BE2C (cell line): ENCODE results near the gene UGT1A9.

Experiments used
- DNase-seq: peaks from one replicate; pipeline ENCODE4 v3.0.0-alpha.2; 2020
- H3K27me3 ChIP-seq: fragments of 250-450 bp; sonication (Bioruptor Pico); 2 replicates; pipeline ENCODE4 v1.5.1; 2020; ENCODE audit warnings: mild to moderate bottlenecking
- H3K36me3 ChIP-seq: fragments of 250-450 bp; sonication (Bioruptor Pico); 2 replicates; pipeline ENCODE4 v1.5.1; 2020; ENCODE audit warnings: mild to moderate bottlenecking
- H3K4me1 ChIP-seq: fragments of 250-450 bp; sonication (Bioruptor Pico); 2 replicates; pipeline ENCODE4 v1.5.1; 2020
- H3K4me3 ChIP-seq: 2 replicates; pipeline ENCODE4 v1.5.1; 2011; ENCODE audit warnings: low read depth, low read length
- H3K9me3 ChIP-seq: fragments of 250-450 bp; sonication (Bioruptor Pico); 2 replicates; pipeline ENCODE4 v1.5.1; 2020
- TF ChIP-seq, protein P1 (sequence below): IDR thresholded peaks from 2 replicates; pipeline ENCODE4 v1.5.1; 2012; ENCODE audit warnings: mild to moderate bottlenecking, low read depth, low read length

Gene UGT1A9

DNA sequence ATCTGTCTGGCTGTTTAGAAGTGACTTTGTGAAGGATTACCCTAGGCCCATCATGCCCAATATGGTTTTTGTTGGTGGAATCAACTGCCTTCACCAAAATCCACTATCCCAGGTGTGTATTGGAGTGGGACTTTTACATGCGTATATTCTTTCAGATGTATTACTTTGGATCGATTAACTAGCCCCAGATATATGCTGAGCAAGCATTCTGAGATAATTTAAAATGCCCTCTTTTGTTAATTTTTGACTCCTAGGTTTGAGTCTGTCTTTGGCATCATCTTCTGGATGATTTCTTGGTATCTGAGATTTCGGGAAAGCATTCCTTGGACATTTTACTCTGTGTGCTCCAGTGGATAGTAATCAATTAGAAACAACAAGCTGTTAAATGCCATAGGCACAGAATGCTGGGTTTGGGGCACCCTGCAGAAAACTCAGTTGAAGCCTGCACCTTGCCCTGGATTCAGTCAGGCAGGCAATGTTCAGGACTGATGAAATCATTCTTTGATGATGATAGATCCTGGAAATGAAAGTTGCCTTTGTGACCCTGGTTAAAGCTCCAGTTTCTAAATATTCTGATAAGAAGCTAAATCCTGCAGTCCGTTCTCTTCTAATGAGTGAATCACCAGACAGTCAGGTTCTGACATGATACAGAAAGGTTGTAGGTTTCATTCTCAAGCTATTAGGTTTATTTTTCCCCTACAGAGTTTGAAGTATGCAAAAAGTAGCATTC, 89.5 kb downstream of the UGT1A9 start:
- Histone ChIP-seq H3K4me3 (no peak overlapping the region), H3K4me1 (no peaks in the 10 kb centered on the region), H3K27me3 (peaks cover 10% of the 10 kb centered on the region), H3K36me3 (no peaks in the 10 kb centered on the region), H3K9me3 (no peaks in the 10 kb centered on the region)
- TF ChIP-seq, protein P1, sequence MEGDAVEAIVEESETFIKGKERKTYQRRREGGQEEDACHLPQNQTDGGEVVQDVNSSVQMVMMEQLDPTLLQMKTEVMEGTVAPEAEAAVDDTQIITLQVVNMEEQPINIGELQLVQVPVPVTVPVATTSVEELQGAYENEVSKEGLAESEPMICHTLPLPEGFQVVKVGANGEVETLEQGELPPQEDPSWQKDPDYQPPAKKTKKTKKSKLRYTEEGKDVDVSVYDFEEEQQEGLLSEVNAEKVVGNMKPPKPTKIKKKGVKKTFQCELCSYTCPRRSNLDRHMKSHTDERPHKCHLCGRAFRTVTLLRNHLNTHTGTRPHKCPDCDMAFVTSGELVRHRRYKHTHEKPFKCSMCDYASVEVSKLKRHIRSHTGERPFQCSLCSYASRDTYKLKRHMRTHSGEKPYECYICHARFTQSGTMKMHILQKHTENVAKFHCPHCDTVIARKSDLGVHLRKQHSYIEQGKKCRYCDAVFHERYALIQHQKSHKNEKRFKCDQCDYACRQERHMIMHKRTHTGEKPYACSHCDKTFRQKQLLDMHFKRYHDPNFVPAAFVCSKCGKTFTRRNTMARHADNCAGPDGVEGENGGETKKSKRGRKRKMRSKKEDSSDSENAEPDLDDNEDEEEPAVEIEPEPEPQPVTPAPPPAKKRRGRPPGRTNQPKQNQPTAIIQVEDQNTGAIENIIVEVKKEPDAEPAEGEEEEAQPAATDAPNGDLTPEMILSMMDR, result no peak
- no peak for DNase-seq

DNA sequence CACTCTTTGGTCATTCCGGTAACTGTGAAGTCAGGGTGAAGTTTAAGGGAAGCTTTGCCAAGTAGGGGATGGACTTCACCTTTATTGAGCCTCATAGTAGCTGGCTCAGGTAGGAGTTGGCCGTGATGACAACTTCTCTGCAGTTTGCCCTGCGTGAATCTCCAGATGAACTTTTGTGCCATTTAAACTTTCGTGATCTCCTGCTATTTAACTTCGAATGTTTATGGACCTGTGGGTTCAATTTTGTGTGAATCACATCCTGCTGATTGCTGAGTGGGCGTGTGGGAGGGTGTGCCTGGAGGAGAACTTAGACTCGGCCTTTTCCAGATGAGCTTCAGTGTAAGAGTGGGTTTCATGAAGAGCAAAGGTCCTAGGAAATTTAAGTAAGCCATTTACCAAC, 92.6 kb downstream of the UGT1A9 start:
- Histone ChIP-seq H3K4me1 (no peaks in the 10 kb centered on the region), H3K36me3 (no peaks in the 10 kb centered on the region), H3K4me3 (no peak overlapping the region), H3K27me3 (peaks cover 26% of the 10 kb centered on the region), H3K9me3 (no peaks in the 10 kb centered on the region)
- TF ChIP-seq, protein P1, result no peak
- DNase-seq, result no peak

DNA sequence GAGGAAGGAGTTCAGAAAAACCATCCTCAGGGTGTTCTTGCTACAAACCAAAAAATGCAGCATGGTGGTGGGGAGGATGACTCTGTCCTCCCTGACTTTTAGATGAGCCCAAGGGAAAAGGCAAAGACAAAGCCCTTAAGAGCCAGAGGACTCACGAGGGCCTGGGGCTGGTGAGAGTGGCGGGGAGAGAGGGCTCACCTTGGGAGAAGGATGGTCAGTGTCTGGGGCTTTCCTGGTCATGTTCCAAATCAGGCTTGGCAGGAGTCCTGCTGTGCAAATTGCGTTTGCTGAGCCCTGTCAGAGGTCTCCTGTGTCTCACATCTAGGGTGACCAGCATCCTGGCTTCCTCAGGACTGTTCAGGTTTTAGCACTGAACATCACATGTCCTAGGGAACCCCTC, 93.1 kb downstream of the UGT1A9 start:
- Histone ChIP-seq H3K27me3 (peaks cover 29% of the 10 kb centered on the region), H3K4me1 (no peaks in the 10 kb centered on the region), H3K36me3 (no peaks in the 10 kb centered on the region), H3K4me3 (no peak overlapping the region), H3K9me3 (no peaks in the 10 kb centered on the region)
- TF ChIP-seq, protein P1, result no peak
- DNase-seq, result no peak

DNA sequence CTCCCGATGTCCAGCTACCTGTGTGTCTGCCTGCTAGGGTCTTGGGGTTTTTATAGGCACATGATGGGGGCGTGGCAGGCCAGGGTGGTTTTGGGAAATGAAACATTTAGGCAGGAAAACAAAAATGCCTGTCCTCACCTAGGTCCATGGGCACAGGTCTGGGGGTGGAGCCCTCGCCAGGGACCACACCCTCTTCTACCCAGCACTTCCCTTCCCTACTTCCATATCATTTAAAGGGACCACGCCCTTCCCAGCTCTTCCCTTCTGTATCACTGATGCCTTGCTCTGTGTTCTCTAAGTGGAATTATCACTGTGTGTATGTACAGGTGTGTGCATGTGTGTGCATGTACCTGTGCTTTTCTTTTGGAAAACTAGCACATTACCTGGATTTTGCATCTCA, 94.7 kb downstream of the UGT1A9 start:
- TF ChIP-seq, protein P1, result no peak
- H3K9me3 ChIP-seq, result no peaks in the 10 kb centered on the region
- peaks cover 33% of the 10 kb centered on the region for H3K27me3 ChIP-seq
- no peak overlapping the region for H3K4me3 ChIP-seq
- H3K36me3 ChIP-seq, result no peaks in the 10 kb centered on the region
- DNase-seq, result no peak
- H3K4me1 ChIP-seq, result no peaks in the 10 kb centered on the region

DNA sequence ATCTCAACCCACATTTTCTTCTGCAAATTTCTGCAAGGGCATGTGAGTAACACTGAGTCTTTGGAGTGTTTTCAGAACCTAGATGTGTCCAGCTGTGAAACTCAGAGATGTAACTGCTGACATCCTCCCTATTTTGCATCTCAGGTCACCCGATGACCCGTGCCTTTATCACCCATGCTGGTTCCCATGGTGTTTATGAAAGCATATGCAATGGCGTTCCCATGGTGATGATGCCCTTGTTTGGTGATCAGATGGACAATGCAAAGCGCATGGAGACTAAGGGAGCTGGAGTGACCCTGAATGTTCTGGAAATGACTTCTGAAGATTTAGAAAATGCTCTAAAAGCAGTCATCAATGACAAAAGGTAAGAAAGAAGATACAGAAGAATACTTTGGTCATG, 96.4 kb downstream of the UGT1A9 start:
- TF ChIP-seq, protein P1, result no peak
- no peak overlapping the region for H3K4me3 ChIP-seq
- no peaks in the 10 kb centered on the region for H3K4me1 ChIP-seq
- no peaks in the 10 kb centered on the region for H3K36me3 ChIP-seq
- DNase-seq, result no peak
- peaks cover 31% of the 10 kb centered on the region for H3K27me3 ChIP-seq
- H3K9me3 ChIP-seq, result no peaks in the 10 kb centered on the region

DNA sequence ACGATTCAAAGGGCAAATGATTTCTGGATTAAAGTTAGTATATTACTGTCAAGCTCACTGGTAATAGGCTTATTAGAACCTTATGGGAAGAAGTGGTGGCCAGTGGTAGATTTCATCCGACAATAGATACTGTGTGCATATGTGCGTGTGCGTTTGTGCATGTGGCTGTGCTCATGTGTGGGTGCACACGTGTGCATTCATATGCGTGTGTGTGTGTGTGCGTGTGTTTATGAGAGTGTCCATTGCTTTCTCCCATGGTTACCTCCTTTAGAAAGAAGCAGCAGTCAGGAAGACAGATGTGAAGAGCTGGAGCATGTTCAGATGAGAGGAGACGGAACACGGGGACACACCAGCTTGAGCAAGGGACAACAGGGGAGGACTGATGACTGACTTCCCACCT, 97.6 kb downstream of the UGT1A9 start:
- TF ChIP-seq, protein P1, result no peak
- Histone ChIP-seq H3K36me3 (no peaks in the 10 kb centered on the region), H3K4me1 (no peaks in the 10 kb centered on the region), H3K4me3 (no peak overlapping the region), H3K27me3 (peaks cover 23% of the 10 kb centered on the region), H3K9me3 (no peaks in the 10 kb centered on the region)
- DNase-seq, result no peak
